SK-N-SH treated with all-trans-retinoic acid at 6 μM for 48 hours (cell line): ENCODE results near the gene CELF4.

ENCODE experiments used
- ATAC-seq: fragments of 200-7000 bp; cut with Tn5 transposase; 3 replicates; pipeline ENCODE4 v1.9.1; 2020; ENCODE audit warnings: mild to moderate bottlenecking, moderate library complexity
- ARNTL ChIP-seq: fragments of 450-650 bp; formaldehyde crosslinking; IDR thresholded peaks from 2 replicates; pipeline ENCODE4 v1.5.0; 2020; ENCODE audit warnings: low read depth, mild to moderate bottlenecking, moderate library complexity, borderline replicate concordance
- BACH2 ChIP-seq: fragments of 250-450 bp; sonication (Bioruptor Pico); IDR thresholded peaks from 2 replicates; pipeline ENCODE4 v1.9.0; 2021; ENCODE audit warnings: mild to moderate bottlenecking, borderline replicate concordance
- CREB5 ChIP-seq: fragments of 250-450 bp; sonication (Bioruptor Pico); IDR thresholded peaks from 2 replicates; pipeline ENCODE4 v1.5.1; 2020; ENCODE audit warnings: low read depth, mild to moderate bottlenecking, moderate library complexity
- CSDC2 ChIP-seq: fragments of 250-450 bp; sonication (Bioruptor Pico); IDR thresholded peaks from 2 replicates; pipeline ENCODE4 v1.5.0; 2020; ENCODE audit warnings: mild to moderate bottlenecking, moderate library complexity
- ESRRG ChIP-seq: fragments of 250-450 bp; sonication (Bioruptor Pico); IDR thresholded peaks from 2 replicates; pipeline ENCODE4 v1.6.1; 2021; ENCODE audit warnings: mild to moderate bottlenecking
- GLIS3 ChIP-seq: fragments of 250-450 bp; sonication (Bioruptor Pico); IDR thresholded peaks from 2 replicates; pipeline ENCODE4 v1.5.0; 2020; ENCODE audit warnings: mild to moderate bottlenecking, moderate library complexity
- ISL1 ChIP-seq: fragments of 250-450 bp; sonication (Bioruptor Pico); IDR thresholded peaks from 2 replicates; pipeline ENCODE4 v2.1.2; 2022; ENCODE audit warnings: mild to moderate bottlenecking, moderate library complexity
- OSR1 ChIP-seq: fragments of 250-450 bp; sonication (Bioruptor Pico); IDR thresholded peaks from 2 replicates; pipeline ENCODE4 v1.8.0; 2022; ENCODE audit warnings: moderate library complexity, mild to moderate bottlenecking, inconsistent platforms
- PPARA ChIP-seq: fragments of 250-450 bp; sonication (Bioruptor Pico); IDR thresholded peaks from 2 replicates; pipeline ENCODE4 v1.5.0; 2020; ENCODE audit warnings: mild to moderate bottlenecking, borderline replicate concordance
- RARB ChIP-seq: fragments of 250-450 bp; sonication (Bioruptor Pico); IDR thresholded peaks from 2 replicates; pipeline ENCODE4 v1.8.0; 2021; ENCODE audit warnings: mild to moderate bottlenecking, moderate library complexity
- SNAI2 ChIP-seq: fragments of 250-450 bp; sonication (Bioruptor Pico); IDR thresholded peaks from 2 replicates; pipeline ENCODE4 v1.5.0; 2020; ENCODE audit warnings: mild to moderate bottlenecking, moderate library complexity
- TOX ChIP-seq: fragments of 250-450 bp; sonication (Bioruptor Pico); IDR thresholded peaks from 2 replicates; pipeline ENCODE4 v1.8.0; 2021; ENCODE audit warnings: mild to moderate bottlenecking, moderate library complexity, borderline replicate concordance
- ZC3H10 ChIP-seq: fragments of 250-450 bp; sonication (Bioruptor Pico); IDR thresholded peaks from 2 replicates; pipeline ENCODE4 v1.5.1; 2021; ENCODE audit warnings: mild to moderate bottlenecking, moderate library complexity
- ZFP30 ChIP-seq: fragments of 450-650 bp; formaldehyde crosslinking; IDR thresholded peaks from 2 replicates; pipeline ENCODE4 v1.5.0; 2022; ENCODE audit warnings: mild to moderate bottlenecking, moderate library complexity
- ZNF565 ChIP-seq: fragments of 450-650 bp; formaldehyde crosslinking; conservative IDR thresholded peaks from 2 replicates; pipeline ENCODE4 v1.5.0; 2020; ENCODE audit warnings: low read depth, mild to moderate bottlenecking, moderate library complexity
- ZNF70 ChIP-seq: fragments of 450-650 bp; formaldehyde crosslinking; IDR thresholded peaks from 2 replicates; pipeline ENCODE4 v1.5.0; 2020; ENCODE audit warnings: mild to moderate bottlenecking, moderate library complexity
- TF ChIP-seq, protein P1 (sequence below): fragments of 250-450 bp; sonication (Bioruptor Pico); IDR thresholded peaks from 2 replicates; pipeline ENCODE4 v1.8.0; 2020; ENCODE audit warnings: mild to moderate bottlenecking, moderate library complexity, borderline replicate concordance
- TF ChIP-seq, protein P2 (sequence below): fragments of 250-450 bp; sonication (Bioruptor Pico); IDR thresholded peaks from 2 replicates; pipeline ENCODE4 v1.5.0; 2020; ENCODE audit warnings: mild to moderate bottlenecking, moderate library complexity
- TF ChIP-seq, protein P3 (sequence below): fragments of 250-450 bp; sonication (Bioruptor Pico); IDR thresholded peaks from 2 replicates; pipeline ENCODE4 v1.5.1; 2021; ENCODE audit warnings: mild to moderate bottlenecking, moderate library complexity
- TF ChIP-seq, protein P4 (sequence below): fragments of 250-450 bp; sonication (Bioruptor Pico); IDR thresholded peaks from 2 replicates; pipeline ENCODE4 v1.8.0; 2021; ENCODE audit warnings: low read depth, mild to moderate bottlenecking, moderate library complexity, borderline replicate concordance

CELF4 gene

DNA sequence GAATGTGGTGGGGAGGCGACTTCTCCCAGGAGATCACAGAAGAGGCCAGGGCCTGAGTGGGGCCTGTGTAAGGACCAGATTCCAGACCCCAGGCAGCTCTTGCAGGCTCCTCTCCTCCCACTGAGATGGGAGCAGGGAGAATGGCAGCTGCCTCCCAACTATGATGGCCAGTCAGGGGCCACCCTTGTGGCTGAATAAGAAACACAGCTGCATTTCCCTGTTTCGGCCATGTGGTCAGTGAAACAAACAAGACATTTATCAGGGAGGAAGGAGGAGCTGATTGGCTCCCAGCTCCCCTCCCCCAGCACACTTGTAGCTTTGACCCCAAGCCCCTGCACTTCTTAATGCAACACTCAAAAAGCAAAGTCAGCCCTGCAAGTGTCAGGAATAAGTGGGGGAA lies 143.5 kb downstream of the CELF4 start:
- ATAC-seq = no peak
- no peak for TF ChIP-seq OSR1 (CRISPR knock-in tag)
- TF ChIP-seq PPARA = no peak
- TF ChIP-seq, protein P1, sequence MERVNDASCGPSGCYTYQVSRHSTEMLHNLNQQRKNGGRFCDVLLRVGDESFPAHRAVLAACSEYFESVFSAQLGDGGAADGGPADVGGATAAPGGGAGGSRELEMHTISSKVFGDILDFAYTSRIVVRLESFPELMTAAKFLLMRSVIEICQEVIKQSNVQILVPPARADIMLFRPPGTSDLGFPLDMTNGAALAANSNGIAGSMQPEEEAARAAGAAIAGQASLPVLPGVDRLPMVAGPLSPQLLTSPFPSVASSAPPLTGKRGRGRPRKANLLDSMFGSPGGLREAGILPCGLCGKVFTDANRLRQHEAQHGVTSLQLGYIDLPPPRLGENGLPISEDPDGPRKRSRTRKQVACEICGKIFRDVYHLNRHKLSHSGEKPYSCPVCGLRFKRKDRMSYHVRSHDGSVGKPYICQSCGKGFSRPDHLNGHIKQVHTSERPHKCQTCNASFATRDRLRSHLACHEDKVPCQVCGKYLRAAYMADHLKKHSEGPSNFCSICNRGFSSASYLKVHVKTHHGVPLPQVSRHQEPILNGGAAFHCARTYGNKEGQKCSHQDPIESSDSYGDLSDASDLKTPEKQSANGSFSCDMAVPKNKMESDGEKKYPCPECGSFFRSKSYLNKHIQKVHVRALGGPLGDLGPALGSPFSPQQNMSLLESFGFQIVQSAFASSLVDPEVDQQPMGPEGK = no peak
- TF ChIP-seq CREB5 (CRISPR knock-in tag) = no peak
- no peak for TF ChIP-seq ZC3H10 (CRISPR knock-in tag)
- TF ChIP-seq, protein P2, sequence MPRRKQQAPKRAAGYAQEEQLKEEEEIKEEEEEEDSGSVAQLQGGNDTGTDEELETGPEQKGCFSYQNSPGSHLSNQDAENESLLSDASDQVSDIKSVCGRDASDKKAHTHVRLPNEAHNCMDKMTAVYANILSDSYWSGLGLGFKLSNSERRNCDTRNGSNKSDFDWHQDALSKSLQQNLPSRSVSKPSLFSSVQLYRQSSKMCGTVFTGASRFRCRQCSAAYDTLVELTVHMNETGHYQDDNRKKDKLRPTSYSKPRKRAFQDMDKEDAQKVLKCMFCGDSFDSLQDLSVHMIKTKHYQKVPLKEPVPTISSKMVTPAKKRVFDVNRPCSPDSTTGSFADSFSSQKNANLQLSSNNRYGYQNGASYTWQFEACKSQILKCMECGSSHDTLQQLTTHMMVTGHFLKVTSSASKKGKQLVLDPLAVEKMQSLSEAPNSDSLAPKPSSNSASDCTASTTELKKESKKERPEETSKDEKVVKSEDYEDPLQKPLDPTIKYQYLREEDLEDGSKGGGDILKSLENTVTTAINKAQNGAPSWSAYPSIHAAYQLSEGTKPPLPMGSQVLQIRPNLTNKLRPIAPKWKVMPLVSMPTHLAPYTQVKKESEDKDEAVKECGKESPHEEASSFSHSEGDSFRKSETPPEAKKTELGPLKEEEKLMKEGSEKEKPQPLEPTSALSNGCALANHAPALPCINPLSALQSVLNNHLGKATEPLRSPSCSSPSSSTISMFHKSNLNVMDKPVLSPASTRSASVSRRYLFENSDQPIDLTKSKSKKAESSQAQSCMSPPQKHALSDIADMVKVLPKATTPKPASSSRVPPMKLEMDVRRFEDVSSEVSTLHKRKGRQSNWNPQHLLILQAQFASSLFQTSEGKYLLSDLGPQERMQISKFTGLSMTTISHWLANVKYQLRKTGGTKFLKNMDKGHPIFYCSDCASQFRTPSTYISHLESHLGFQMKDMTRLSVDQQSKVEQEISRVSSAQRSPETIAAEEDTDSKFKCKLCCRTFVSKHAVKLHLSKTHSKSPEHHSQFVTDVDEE (CRISPR knock-in tag) = no peak
- TF ChIP-seq GLIS3 (CRISPR knock-in tag) = no peak
- TF ChIP-seq BACH2 (CRISPR knock-in tag) = no peak
- TF ChIP-seq, protein P3, sequence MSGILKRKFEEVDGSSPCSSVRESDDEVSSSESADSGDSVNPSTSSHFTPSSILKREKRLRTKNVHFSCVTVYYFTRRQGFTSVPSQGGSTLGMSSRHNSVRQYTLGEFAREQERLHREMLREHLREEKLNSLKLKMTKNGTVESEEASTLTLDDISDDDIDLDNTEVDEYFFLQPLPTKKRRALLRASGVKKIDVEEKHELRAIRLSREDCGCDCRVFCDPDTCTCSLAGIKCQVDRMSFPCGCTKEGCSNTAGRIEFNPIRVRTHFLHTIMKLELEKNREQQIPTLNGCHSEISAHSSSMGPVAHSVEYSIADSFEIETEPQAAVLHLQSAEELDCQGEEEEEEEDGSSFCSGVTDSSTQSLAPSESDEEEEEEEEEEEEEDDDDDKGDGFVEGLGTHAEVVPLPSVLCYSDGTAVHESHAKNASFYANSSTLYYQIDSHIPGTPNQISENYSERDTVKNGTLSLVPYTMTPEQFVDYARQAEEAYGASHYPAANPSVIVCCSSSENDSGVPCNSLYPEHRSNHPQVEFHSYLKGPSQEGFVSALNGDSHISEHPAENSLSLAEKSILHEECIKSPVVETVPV (CRISPR knock-in tag) = no peak
- TF ChIP-seq SNAI2 (CRISPR knock-in tag) = no peak

- ATAC-seq = no peak
- TF ChIP-seq OSR1 (CRISPR knock-in tag) (no peak), ISL1 (CRISPR knock-in tag) (no peak), GLIS3 (CRISPR knock-in tag) (no peak), CREB5 (CRISPR knock-in tag) (no peak), RARB (CRISPR knock-in tag) (no peak), ARNTL (CRISPR knock-in tag) (no peak), ZC3H10 (CRISPR knock-in tag) (no peak), PPARA (no peak), ESRRG (no peak), CSDC2 (CRISPR knock-in tag) (no peak), ZFP30 (CRISPR knock-in tag) (no peak), BACH2 (CRISPR knock-in tag) (no peak), TOX (CRISPR knock-in tag) (no peak), ZNF70 (no peak), ZNF565 (no peak)
- TF ChIP-seq, protein P4, sequence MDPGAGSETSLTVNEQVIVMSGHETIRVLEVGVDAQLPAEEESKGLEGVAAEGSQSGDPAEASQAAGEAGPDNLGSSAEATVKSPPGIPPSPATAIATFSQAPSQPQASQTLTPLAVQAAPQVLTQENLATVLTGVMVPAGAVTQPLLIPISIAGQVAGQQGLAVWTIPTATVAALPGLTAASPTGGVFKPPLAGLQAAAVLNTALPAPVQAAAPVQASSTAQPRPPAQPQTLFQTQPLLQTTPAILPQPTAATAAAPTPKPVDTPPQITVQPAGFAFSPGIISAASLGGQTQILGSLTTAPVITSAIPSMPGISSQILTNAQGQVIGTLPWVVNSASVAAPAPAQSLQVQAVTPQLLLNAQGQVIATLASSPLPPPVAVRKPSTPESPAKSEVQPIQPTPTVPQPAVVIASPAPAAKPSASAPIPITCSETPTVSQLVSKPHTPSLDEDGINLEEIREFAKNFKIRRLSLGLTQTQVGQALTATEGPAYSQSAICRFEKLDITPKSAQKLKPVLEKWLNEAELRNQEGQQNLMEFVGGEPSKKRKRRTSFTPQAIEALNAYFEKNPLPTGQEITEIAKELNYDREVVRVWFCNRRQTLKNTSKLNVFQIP (CRISPR knock-in tag) = no peak
- TF ChIP-seq, protein P3 (CRISPR knock-in tag) = no peak
- TF ChIP-seq, protein P1 = no peak
These were observed 144.1 kb downstream of the CELF4 start for GRCh38 chr18:37421341-37422077.
